ENCODE measurements around the gene ARIH1.

- TF ChIP-seq CTCF (conservative IDR thresholded peaks at IDR 0.05 in 1 of 2, IDR thresholded peaks at IDR 0.05 in 1 of 2; ENCODE audit: low read depth in 1 of 2, low read length in 2 of 2), result no peak
- no peak for TF ChIP-seq EZH2 (IDR thresholded peaks at IDR 0.05; ENCODE audit: low read length, missing control alignments)
Measured at GRCh38 chr15:72566973-72567372, 92.8 kb downstream of the ARIH1 start.
